DOHH2 (cell line): ENCODE results near the gene PMPCA.

Experiments used
- H3F3A ChIP-seq: fragments of 200-600 bp; sonication (generic), shearing (Covaris generic); 2 replicates; pipeline ENCODE4 v1.6.0; 2016; ENCODE audit warnings: antibody characterized with exemption, mild to moderate bottlenecking; ENCODE audit not compliant: control insufficient read depth, insufficient read depth
- H3K27ac ChIP-seq: fragments of 200-600 bp; sonication (generic); 2 replicates; pipeline ENCODE4 v1.5.1; 2014; ENCODE audit warnings: low read depth, mild to moderate bottlenecking, low read length, moderate library complexity
- H3K27me3 ChIP-seq: fragments of 200-600 bp; sonication (generic); 2 replicates; pipeline ENCODE4 v1.6.1; 2014; ENCODE audit warnings: mild to moderate bottlenecking, low read length, mixed read lengths; ENCODE audit not compliant: control insufficient read depth
- H3K36me3 ChIP-seq: fragments of 200-600 bp; sonication (generic); 2 replicates; pipeline ENCODE4 v1.6.1; 2014; ENCODE audit warnings: mild to moderate bottlenecking, low read length, moderate library complexity, mixed read lengths; ENCODE audit not compliant: control insufficient read depth
- H3K4me1 ChIP-seq: fragments of 200-600 bp; sonication (generic); 2 replicates; pipeline ENCODE4 v1.6.1; 2014; ENCODE audit warnings: mild to moderate bottlenecking, low read length, mixed read lengths; ENCODE audit not compliant: control insufficient read depth
- H3K4me2 ChIP-seq: fragments of 200-600 bp; sonication (generic); 2 replicates; pipeline ENCODE4 v1.6.0; 2014; ENCODE audit warnings: mild to moderate bottlenecking, low read length, moderate library complexity
- H3K4me3 ChIP-seq: fragments of 200-600 bp; sonication (generic); 2 replicates; pipeline ENCODE4 v1.5.1; 2014; ENCODE audit warnings: mild to moderate bottlenecking, low read length, mixed read lengths
- H3K79me2 ChIP-seq: fragments of 200-600 bp; sonication (generic); 2 replicates; pipeline ENCODE4 v1.6.1; 2014; ENCODE audit warnings: mild to moderate bottlenecking, low read length, mixed read lengths; ENCODE audit not compliant: control insufficient read depth
- H3K9me2 ChIP-seq: fragments of 200-600 bp; sonication (generic); replicated peaks from 2 replicates; pipeline ENCODE4 v1.6.1; 2014; ENCODE audit warnings: mild to moderate bottlenecking, low read length, mixed read lengths; ENCODE audit not compliant: control insufficient read depth
- H3K9me3 ChIP-seq: fragments of 200-600 bp; sonication (generic); 2 replicates; pipeline ENCODE4 v1.6.1; 2014; ENCODE audit warnings: antibody characterized with exemption, low read length, mixed read lengths; ENCODE audit not compliant: control insufficient read depth, insufficient read depth
- H4K20me1 ChIP-seq: fragments of 200-600 bp; sonication (generic); 2 replicates; pipeline ENCODE4 v1.6.0; 2014; ENCODE audit warnings: low read depth, mild to moderate bottlenecking, antibody characterized with exemption, low read length, moderate library complexity; ENCODE audit not compliant: control insufficient read depth, insufficient read depth
- CTCF ChIP-seq: fragments of 200-600 bp; sonication (generic); IDR thresholded peaks from one replicate; pipeline ENCODE4 v1.5.1; 2014; ENCODE audit warnings: antibody characterized with exemption, mild to moderate bottlenecking, low read depth, low read length; ENCODE audit not compliant: poor library complexity, severe bottlenecking
- EZH2phosphoT487 ChIP-seq: fragments of 200-600 bp; sonication (generic); IDR thresholded peaks from 2 replicates; pipeline ENCODE4 v1.6.1; 2017; ENCODE audit warnings: borderline replicate concordance, mild to moderate bottlenecking, antibody characterized with exemption, low read length, moderate library complexity, mixed read lengths

Gene PMPCA

DNA sequence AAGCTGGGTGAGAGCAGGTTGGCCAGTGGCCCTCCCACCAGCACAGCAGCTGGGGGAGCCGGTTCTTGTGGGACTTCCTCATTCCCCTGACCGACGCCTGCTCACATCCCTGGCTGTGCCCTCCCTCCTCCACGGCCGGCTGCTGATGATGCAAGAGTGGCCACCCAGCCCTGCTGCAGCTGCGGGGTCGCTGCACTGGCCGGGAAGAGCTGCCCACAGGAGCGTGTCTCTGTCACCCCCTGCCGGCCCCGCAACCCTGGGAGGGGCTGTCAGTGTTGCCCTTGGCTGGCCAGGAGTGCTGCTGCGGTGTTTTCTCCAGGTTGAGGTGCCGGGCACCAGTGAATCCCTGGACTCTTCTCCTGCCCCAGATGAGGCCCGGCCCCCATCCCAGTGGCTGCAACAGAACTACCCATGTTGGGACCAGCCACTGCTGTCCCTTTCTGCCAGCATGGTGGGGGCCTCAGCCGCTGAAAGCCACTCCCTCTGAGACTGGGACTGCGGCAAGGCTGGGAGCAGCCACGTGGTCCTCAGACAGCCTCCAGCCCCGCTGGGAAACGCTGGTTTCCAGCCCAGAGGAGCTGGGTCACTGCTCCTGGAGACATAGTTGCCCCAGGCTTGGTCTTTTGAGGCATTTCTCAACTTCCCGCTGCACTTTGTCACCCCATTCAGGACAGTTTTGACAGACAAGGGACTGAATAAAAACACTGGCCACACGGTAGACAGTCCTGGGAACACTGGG, 37.7 kb upstream of the PMPCA start:
- H3K9me2 ChIP-seq, result no peaks in the 10 kb centered on the region
- H3K36me3 ChIP-seq, result peaks cover 21% of the 10 kb centered on the region; the same call in 1 of the 2 replicates
- H3K9me3 ChIP-seq, result no peaks in the 10 kb centered on the region
- no peak overlapping the region for H3K4me2 ChIP-seq
- no peaks in the 10 kb centered on the region for H3K27me3 ChIP-seq
- H3F3A ChIP-seq, result no peaks in the 10 kb centered on the region
- TF ChIP-seq EZH2phosphoT487, result no peak
- no peak for TF ChIP-seq CTCF
- no peaks in the 10 kb centered on the region for H3K79me2 ChIP-seq
- no peak overlapping the region for H3K27ac ChIP-seq
- no peak overlapping the region for H3K4me3 ChIP-seq
- H4K20me1 ChIP-seq, result no peaks in the 10 kb centered on the region
- 0 out of 2 replicates have a peak, but pooled peaks cover 5% of the 10 kb centered on the region for H3K4me1 ChIP-seq

DNA sequence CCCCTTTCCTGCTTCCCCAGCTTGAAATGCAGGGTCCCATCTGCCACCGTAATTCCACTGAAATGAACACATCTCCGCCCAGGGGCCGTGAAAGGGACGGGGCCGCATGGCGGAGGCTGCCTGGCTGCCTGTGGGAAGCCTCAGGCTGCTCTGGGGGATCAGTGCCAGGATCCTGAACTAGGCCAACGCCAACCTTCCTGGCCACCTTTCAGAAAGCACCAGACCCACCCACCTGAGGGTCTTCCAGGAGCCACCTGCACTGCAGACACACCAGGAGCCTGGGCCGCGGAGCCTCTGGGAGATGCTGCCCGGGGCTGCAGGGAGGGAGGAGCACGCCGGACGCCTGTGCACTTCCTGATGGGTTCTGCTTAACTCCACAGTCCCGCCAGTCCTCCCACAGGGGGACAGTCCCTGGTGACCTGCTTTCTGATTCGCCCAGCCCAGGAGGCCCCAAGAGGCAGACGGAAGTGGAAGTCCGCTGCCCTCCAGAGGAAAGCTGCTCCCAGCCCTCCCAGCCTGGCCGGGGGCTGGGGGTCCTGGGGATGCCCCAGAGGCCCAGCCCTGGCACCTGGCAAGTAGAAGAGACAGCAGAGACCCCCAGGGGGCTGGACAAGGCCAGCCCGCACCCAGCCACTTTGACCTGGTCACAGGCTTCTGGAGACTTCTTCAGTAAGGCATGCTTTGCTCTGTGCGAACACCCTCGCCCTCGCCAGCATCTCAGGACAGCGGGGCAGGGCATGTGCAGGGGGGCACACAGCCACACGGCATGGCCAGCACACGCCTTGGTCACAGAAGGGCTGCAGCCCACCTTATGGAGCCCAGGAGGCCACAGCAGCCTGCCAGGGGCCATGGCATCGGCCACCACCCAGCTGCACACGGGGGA, 36.9 kb upstream of the PMPCA start, which contains the start of gene CARD9:
TSS of gene CARD9 (minus strand) at position 370 of the 883 bp plus-strand sequence. CDS start 1,591 bp downstream, outside the sequence.
- Histone ChIP-seq H3K79me2 (no peaks in the 10 kb centered on the region), H3K9me2 (no peaks in the 10 kb centered on the region), H3K27ac (no peak within 1 kb of the TSS), H3K4me2 (no peak within 1 kb of the TSS), H3K27me3 (no peaks in the 10 kb centered on the region), H3K36me3 (peaks cover 28% of the 10 kb centered on the region; the same call in 1 of the 2 replicates), H3K9me3 (no peaks in the 10 kb centered on the region), H3F3A (no peaks in the 10 kb centered on the region), H3K4me1 (0 out of 2 replicates have a peak, but pooled peaks cover 5% of the 10 kb centered on the region), H4K20me1 (no peaks in the 10 kb centered on the region), H3K4me3 (no peak within 1 kb of the TSS)
- no peak for TF ChIP-seq EZH2phosphoT487
- TF ChIP-seq CTCF, result no peak

GRCh38 chr9:136374183-136374575, 36.3 kb upstream of the PMPCA start:
- H3K36me3 ChIP-seq, result peaks cover 32% of the 10 kb centered on the region; the same call in 1 of the 2 replicates
- no peaks in the 10 kb centered on the region for H4K20me1 ChIP-seq
- H3K79me2 ChIP-seq, result no peaks in the 10 kb centered on the region
- no peak overlapping the region for H3K4me3 ChIP-seq
- H3K9me2 ChIP-seq, result no peaks in the 10 kb centered on the region
- no peak overlapping the region for H3K27ac ChIP-seq
- TF ChIP-seq EZH2phosphoT487 (no peak), CTCF (no peak)
- 0 out of 2 replicates have a peak, but pooled peaks cover 5% of the 10 kb centered on the region for H3K4me1 ChIP-seq
- H3K9me3 ChIP-seq, result no peaks in the 10 kb centered on the region
- no peaks in the 10 kb centered on the region for H3K27me3 ChIP-seq
- no peaks in the 10 kb centered on the region for H3F3A ChIP-seq
- H3K4me2 ChIP-seq, result no peak overlapping the region
